RKO (cell line): ENCODE measurements around the gene MACROD2.

Experiments
- DNase-seq: peaks from one replicate; pipeline ENCODE4 v3.0.0-alpha.2; 2016; ENCODE audit warnings: low spot score

MACROD2 gene

GRCh38 chr20:14337400-14338171 is 342.3 kb downstream of the MACROD2 start, which contains the start of gene FLRT3:
Gene FLRT3 (minus strand): TSS chr20:14337612. CDS start chr20:14327506, 10,106 bp downstream.
- peak; percentile 94 for DNase-seq

DNA sequence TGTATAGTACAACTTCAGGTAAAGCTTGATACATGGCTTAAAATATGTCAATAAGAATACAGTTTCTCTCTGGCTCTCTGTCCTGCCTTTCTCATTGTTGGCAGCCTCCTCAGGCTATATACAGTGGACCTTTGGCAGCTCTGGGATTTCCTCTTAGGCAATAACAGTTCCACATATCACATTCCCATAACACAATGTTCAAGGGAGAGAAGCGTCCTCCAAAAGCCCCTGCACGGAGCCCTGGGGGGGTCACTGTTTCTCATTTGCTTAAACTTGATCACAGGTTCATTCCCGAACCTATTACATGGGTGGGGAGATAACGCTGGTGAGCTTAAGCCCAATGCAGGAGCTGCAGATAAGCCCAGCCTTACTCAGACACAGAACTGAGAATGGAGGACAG is 346.5 kb downstream of the MACROD2 start:
- no peak for DNase-seq

- DNase-seq: no peak
Observed at GRCh38 chr20:14342918-14343317, 347.6 kb downstream of the MACROD2 start.

- no peak for DNase-seq
Observed at GRCh38 chr20:14343491-14344065, 348.3 kb downstream of the MACROD2 start.

DNA sequence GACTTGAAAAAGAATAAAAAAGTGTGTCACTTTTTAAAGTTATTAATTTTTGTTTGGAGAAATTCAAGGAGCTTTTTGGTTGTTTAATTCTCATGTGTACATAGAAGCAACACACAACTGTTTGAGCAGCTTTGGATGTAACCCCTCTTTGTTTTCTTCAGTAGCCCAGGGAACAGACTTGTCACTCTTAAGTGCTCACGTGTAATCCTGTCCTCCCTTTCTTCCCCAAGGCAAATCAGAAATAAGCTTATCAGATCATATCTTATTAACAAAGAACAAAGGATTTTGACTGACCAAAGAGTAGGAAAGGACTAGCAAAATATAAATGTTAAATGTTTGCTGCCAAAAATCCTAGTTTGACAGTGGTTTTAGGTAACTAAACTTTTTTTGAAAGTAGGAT is 349.4 kb downstream of the MACROD2 start:
- DNase-seq: no peak

DNA sequence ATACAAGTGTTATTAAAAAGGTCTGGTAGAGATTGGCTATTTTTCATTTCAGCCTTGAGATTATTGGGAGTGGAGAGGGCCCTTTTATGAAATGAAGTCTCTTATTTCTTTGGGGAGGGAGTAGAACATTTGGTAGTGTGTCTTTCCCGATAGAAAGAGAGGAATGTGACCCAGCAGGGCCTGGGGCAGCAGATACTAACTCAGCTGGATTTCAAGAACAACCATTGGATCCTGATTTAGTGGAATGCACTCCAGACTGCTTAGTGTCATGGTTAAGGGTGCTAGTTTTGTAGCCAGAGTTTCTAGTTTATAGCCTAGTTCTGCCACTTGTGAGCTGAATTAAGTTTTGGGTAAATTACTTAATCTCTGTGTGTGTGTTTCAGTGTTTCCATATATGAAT is 360.5 kb downstream of the MACROD2 start:
- DNase-seq: no peak

- no peak for DNase-seq
Observed at GRCh38 chr20:14360416-14360815, 365.1 kb downstream of the MACROD2 start.

DNA sequence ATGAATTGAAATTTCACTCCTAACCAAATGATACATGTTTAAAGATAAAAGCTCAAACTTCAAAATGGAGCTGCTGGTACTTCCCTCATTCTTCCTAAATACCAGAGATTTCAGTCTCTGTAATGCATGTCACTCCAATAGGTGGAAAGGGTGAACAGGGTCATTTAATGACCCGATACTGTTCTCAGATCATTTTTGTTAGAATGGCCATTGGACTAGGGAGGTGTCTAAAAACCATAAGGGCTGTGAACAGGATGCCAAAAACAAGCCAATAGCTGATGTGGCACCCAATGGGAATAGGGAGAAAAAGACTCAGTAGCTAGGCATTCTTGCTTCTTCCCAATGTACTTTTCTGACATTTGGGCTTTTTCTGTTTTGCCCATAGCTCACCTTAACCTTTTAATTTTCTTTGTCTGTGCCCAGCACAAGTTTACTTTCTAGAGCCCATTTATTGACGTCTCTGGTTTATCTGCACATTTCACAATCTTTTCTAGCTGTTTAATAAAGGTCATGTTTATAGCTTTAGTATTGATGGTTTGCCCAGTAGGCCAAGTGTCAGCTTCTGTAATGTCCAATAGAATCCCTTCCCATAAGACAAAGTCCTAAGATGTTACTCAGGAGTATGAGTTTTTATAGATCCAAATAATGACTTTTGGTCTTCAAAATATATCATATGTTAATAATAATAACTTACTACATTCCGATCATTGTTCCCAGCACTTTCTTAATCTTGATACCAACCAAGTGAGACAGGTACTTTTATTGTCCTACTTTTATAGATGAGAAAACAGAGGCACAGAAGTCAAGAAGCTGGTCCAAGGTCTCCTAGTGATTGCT is 366.4 kb downstream of the MACROD2 start:
- no peak for DNase-seq

GRCh38 chr20:14374196-14374595 is 378.9 kb downstream of the MACROD2 start:
- DNase-seq: no peak

- DNase-seq: no peak
Observed at GRCh38 chr20:14375416-14375985, 380.2 kb downstream of the MACROD2 start.

- no peak for DNase-seq
Observed at GRCh38 chr20:14378326-14378725, 383.0 kb downstream of the MACROD2 start.

GRCh38 chr20:14383335-14383734 is 388.0 kb downstream of the MACROD2 start:
- no peak for DNase-seq

DNA sequence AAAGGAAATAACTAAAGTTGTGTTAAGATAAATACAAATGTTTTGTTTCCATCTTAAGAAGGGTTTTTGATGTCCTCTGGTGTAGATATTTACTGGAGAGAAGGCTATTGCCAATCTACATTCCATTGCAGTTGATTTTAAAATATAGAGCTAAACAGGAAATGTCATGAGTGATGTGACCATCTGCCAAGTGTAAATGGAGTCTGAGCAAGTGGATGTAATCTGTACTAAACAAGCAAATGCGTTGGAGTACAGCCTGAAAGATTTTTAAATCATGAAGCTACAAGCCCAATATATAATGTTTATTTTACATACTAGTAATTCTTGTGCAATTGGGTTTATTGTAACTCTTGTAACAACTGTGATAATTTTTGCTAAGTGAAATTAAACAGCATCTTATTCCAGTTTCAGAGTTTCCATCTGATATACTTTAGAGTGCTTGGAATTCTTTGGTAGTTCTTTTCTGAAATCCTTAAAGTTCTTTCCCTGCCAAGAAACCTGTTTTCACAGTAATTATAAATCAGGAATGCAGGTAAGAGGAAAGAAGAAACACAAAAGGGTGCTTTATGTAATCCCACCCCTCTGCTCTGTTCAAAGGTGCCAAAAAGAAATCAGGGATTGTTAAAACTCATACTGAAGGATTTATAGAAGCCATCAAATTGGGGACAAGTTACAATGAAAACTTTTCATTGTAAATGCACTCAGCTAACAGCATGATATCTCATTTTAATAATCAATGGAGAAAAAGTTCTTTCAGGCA is 389.3 kb downstream of the MACROD2 start:
- no peak for DNase-seq

GRCh38 chr20:14385176-14385740 is 389.9 kb downstream of the MACROD2 start:
- DNase-seq: no peak

GRCh38 chr20:14386726-14387125 is 391.4 kb downstream of the MACROD2 start:
- DNase-seq: no peak

- no peak for DNase-seq
Observed at GRCh38 chr20:14401479-14402138, 406.3 kb downstream of the MACROD2 start.

DNA sequence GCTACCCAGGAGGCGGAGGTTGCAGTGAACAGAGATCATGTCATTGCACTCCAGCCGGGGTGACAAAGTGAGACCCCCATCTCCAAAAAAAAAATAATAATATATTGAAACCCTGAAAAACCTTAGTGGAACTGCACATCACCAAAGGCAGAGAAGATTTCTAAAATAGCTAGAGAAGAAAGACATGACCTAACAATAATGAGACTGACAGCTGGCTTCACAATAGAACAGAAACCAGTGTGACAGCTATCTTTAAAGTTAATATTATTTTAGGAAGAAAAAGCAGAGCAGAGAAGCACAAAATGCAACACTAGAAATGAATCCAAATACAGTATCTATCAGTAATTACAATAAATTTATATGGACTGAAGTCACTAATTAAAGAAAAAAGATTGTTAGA is 409.2 kb downstream of the MACROD2 start:
- DNase-seq: no peak

DNA sequence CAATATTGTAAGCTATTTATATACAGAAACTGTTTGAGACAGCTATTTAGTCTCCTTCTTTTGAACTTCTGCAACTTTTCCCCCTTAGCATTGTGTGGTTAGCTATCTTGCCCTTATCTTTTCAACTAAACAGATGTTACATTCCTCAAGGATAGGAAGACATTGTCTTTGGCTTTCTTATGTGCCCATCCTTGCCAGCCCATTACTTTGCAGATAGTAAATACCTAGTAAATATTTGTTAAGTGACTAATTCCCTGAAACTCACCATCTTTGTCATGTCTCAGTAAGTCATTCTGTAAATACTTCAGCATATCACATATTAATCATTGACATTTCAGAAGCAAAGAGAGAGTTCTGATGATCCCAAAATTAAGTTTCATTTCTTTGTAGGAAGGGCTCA is 411.2 kb downstream of the MACROD2 start:
- peak; percentile 9 for DNase-seq

GRCh38 chr20:14407336-14407735 is 412.0 kb downstream of the MACROD2 start:
- DNase-seq: no peak

GRCh38 chr20:14410869-14411555 is 415.7 kb downstream of the MACROD2 start:
- no peak for DNase-seq
